ENCODE measurements around the gene TTC9C.

DNA sequence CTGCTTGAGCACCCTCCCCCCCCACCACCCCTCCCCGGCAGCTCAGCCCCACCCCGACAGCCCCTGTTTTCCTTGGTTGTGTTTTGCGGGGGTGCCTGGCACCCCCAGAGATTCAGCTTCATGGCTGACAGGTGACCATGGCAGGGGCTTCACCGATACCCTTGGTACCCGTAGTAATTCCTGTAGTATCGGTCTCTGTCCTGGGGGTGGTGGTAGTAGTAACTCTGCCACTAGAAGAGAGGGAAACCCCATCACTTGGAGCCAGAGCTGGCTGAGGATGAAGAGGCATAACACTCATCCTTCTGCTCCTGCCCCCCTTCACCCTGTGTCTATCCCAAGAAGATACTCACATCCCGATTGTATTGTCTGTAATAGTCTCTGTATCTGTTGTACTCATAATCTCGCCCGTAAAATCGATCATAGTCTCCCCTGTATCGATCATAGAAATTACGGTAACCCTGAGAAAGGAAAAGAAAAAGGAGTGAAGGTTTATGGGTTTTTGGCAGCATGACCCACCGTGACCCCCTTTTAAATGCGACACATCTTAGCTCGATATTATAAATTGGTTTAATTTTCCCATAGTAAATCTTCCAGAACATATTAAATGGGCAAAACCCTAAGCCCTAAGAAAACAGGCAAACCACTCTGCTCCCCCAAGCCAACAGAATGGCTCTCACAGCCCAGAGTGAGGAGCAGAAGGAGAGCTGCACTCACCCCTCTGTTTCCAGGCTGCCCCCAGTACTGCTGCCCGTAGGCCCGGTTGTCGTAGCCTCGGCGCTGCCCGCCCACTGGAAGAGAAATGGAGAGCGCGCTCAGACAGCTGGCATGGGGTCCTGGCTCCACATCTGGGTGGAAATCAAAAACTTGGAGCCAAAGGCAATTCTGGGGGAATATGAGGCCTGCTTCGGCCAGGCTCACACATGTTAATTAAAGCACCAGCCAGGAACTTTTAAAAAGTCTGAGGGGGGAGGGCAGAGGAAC lies 12.8 kb upstream of the TTC9C start:
- TF ChIP-seq, protein P1, sequence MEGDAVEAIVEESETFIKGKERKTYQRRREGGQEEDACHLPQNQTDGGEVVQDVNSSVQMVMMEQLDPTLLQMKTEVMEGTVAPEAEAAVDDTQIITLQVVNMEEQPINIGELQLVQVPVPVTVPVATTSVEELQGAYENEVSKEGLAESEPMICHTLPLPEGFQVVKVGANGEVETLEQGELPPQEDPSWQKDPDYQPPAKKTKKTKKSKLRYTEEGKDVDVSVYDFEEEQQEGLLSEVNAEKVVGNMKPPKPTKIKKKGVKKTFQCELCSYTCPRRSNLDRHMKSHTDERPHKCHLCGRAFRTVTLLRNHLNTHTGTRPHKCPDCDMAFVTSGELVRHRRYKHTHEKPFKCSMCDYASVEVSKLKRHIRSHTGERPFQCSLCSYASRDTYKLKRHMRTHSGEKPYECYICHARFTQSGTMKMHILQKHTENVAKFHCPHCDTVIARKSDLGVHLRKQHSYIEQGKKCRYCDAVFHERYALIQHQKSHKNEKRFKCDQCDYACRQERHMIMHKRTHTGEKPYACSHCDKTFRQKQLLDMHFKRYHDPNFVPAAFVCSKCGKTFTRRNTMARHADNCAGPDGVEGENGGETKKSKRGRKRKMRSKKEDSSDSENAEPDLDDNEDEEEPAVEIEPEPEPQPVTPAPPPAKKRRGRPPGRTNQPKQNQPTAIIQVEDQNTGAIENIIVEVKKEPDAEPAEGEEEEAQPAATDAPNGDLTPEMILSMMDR (conservative IDR thresholded peaks at IDR 0.05): no peak
- TF ChIP-seq EZH2 (IDR thresholded peaks at IDR 0.05; ENCODE audit: low read depth): no peak

All from PC-9 (cell line).